Measurements from ENCODE around the gene NTSR1.

GRCh38 chr20:62702013-62702300 is 6.7 kb upstream of the NTSR1 start:
- TF ChIP-seq CTCF (IDR thresholded peaks at IDR 0.05) (no peak), POLR2A (IDR thresholded peaks at IDR 0.05) (no peak)
